ENCODE results near the gene FGF2. TPM values are rescaled to one million over a fixed set of nuclear protein-coding genes. Genes with fewer than 3 reads are reported as not detected.

The FGF2 gene
- total RNA-seq, 1 experiment from 2014 or later, result 99.0 TPM

DNA sequence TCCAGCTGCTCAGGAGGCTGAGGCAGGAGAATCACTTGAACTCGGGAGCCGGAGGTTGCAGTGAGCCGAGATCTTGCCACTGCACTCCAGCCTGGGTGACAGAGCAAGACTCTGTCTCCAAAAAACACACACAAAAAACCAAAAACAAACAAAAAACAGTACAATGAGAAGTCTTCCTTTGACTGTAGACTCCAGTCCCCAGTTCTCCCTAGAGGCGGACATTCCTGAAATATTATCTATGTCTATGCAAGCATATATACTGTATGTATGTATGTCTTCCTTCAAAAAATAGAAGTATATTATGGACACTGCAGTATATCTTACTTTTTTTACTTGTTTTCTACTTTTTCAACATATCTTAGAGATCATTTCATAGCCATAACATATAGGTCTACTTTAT, 10.2 kb upstream of the FGF2 start:
- Mint-ChIP-seq H3K9me3 (peaks cover 6 to 8% of the 10 kb centered on the region in 2 experiments; a peak in 4 of 5 replicates), H3K4me1 (peaks cover 13% of the 10 kb centered on the region in 2 experiments), H3K36me3 (ENCODE audit: insufficient read depth in 1 of 3, low read depth in 3 of 3) (peaks cover 2 to 4% (median 2%) of the 10 kb centered on the region in 3 experiments; a peak in 5 of 7 replicates), H3K27me3 (ENCODE audit: low read depth) (no peaks in the 10 kb centered on the region), H3K4me3 (no peak overlapping the region), H3K27ac (no peak overlapping the region; a peak in 1 of 7 replicates)
- H3K23ac ChIP-seq (ENCODE audit: insufficient read length, low read depth, low read length), result no peak overlapping the region
- H3K27me3 ChIP-seq (ENCODE audit: insufficient read depth, low read length), result no peaks in the 10 kb centered on the region
- TF ChIP-seq CTCF (conservative IDR thresholded peaks at IDR 0.05), result no peak
- no peak overlapping the region for H4K5ac ChIP-seq (ENCODE audit: insufficient read length, low read depth, low read length)
- no peak overlapping the region for H2BK15ac ChIP-seq (ENCODE audit: low read depth, low read length)
- no peak for DNase-seq
- WGBS (ENCODE audit: extremely low coverage, insufficient read length, low lambda C conversion rate), result no CpG with 5 or more reads among the region's 4 CpGs
- H3K18ac ChIP-seq (ENCODE audit: insufficient read length, low read depth, low read length), result no peak overlapping the region
- H3K14ac ChIP-seq (ENCODE audit: insufficient read depth, low read length), result no peak overlapping the region
- H4K91ac ChIP-seq (ENCODE audit: insufficient read length, low read depth, low read length), result no peak overlapping the region
- H3K4me2 ChIP-seq (ENCODE audit: insufficient read depth, insufficient read length, low read length), result no peak overlapping the region
- H2BK12ac ChIP-seq (ENCODE audit: insufficient read length, low read depth, low read length), result no peak overlapping the region
- H3K79me2 ChIP-seq (ENCODE audit: insufficient read depth, low read length), result no peaks in the 10 kb centered on the region
- H4K8ac ChIP-seq (replicated peaks; ENCODE audit: insufficient read length, low read depth, low read length), result no peak overlapping the region
- no peak overlapping the region for H3T11ph ChIP-seq (ENCODE audit: low read length)
- no peaks in the 10 kb centered on the region; the same call in 1 of the 2 replicates for H3K4me1 ChIP-seq (ENCODE audit: insufficient read depth, low read length)
- no peak overlapping the region for H2BK5ac ChIP-seq (ENCODE audit: insufficient read length, low read length)
- no peaks in the 10 kb centered on the region for H4K20me1 ChIP-seq (ENCODE audit: control insufficient read depth, insufficient read depth, insufficient read length)
- no peak overlapping the region for H2BK20ac ChIP-seq (ENCODE audit: low read depth, low read length, poor library complexity, severe bottlenecking)
- no peak overlapping the region for H3K27ac ChIP-seq (ENCODE audit: insufficient read length, low read depth, low read length)
- no peak overlapping the region for H3K4ac ChIP-seq (ENCODE audit: low read depth, low read length)
- no peaks in the 10 kb centered on the region for H3K79me1 ChIP-seq (ENCODE audit: insufficient read depth, low read depth, low read length, poor library complexity, severe bottlenecking)
- H2BK120ac ChIP-seq (ENCODE audit: low read depth, low read length, poor library complexity, severe bottlenecking), result no peak overlapping the region
- H3K56ac ChIP-seq (ENCODE audit: insufficient read length, low read depth, low read length), result no peak overlapping the region
- H2AK5ac ChIP-seq (ENCODE audit: insufficient read length, low read length), result no peak overlapping the region
- no peaks in the 10 kb centered on the region for H3K23me2 ChIP-seq (ENCODE audit: insufficient read length, low read depth, low read length, poor library complexity, severe bottlenecking)
- H2AFZ ChIP-seq (ENCODE audit: low read length), result no peak overlapping the region
- no peaks in the 10 kb centered on the region for H3K9me3 ChIP-seq (ENCODE audit: control insufficient read depth, low read depth, low read length)
- H3K9ac ChIP-seq (ENCODE audit: extremely low read depth, insufficient read length, low read length), result no peak overlapping the region

Measured in H9 (cell line).